Trophoblast cell (in vitro differentiated cells and primary cell): Measurements from ENCODE around the gene ARL14EPL.

ENCODE experiments used
- DNase-seq, 2 donors: peaks; one replicate each; pipeline ENCODE4 v3.0.0-alpha.2; 2016
- H2AFZ ChIP-seq: 2 replicates; pipeline ENCODE4 v1.6.1; 2013; ENCODE audit warnings: low read length, moderate library complexity, mild to moderate bottlenecking; ENCODE audit not compliant: insufficient read depth, poor library complexity
- H2AK5ac ChIP-seq: 2 replicates; pipeline ENCODE4 v1.6.1; 2013; ENCODE audit warnings: mild to moderate bottlenecking, low read length
- H2BK120ac ChIP-seq: 2 replicates; pipeline ENCODE4 v1.6.1; 2013; ENCODE audit warnings: low read length, mild to moderate bottlenecking, moderate library complexity; ENCODE audit not compliant: insufficient read depth, poor library complexity
- H2BK12ac ChIP-seq: 2 replicates; pipeline ENCODE4 v1.6.1; 2013; ENCODE audit warnings: mild to moderate bottlenecking, low read length, moderate library complexity
- H2BK5ac ChIP-seq: 2 replicates; pipeline ENCODE4 v1.6.1; 2013; ENCODE audit warnings: low read length, low read depth, moderate library complexity, mild to moderate bottlenecking; ENCODE audit not compliant: poor library complexity
- H3K14ac ChIP-seq: 2 replicates; pipeline ENCODE4 v1.6.1; 2013; ENCODE audit warnings: mild to moderate bottlenecking, low read length
- H3K18ac ChIP-seq: 2 replicates; pipeline ENCODE4 v1.6.1; 2013; ENCODE audit warnings: mild to moderate bottlenecking, low read length
- H3K23ac ChIP-seq: 2 replicates; pipeline ENCODE4 v1.6.1; 2013; ENCODE audit warnings: low read length
- H3K27ac ChIP-seq: 2 replicates; pipeline ENCODE4 v1.5.1; 2013; ENCODE audit warnings: low read depth, mild to moderate bottlenecking, inconsistent platforms, low read length, moderate library complexity
- H3K27me3 ChIP-seq: 2 replicates; pipeline ENCODE4 v1.6.1; 2013; ENCODE audit warnings: inconsistent platforms, mild to moderate bottlenecking, low read length, moderate library complexity; ENCODE audit not compliant: insufficient read depth
- H3K36me3 ChIP-seq, 2 experiments: 1 replicate in 1 of 2; 2 replicates in 1 of 2; pipeline ENCODE4 v1.6.1; 2013; ENCODE audit warnings: low read length in 2 of 2, mild to moderate bottlenecking in 2 of 2, moderate library complexity in 1 of 2; ENCODE audit not compliant: insufficient read depth in 2 of 2, control insufficient read depth in 1 of 2
- H3K4ac ChIP-seq: 2 replicates; pipeline ENCODE4 v1.6.1; 2013; ENCODE audit warnings: low read depth, mild to moderate bottlenecking, low read length, moderate library complexity
- H3K4me1 ChIP-seq, 2 experiments: 1 replicate in 1 of 2; 2 replicates in 1 of 2; pipeline ENCODE4 v1.6.1; 2013; ENCODE audit warnings: low read length in 2 of 2, mild to moderate bottlenecking in 2 of 2, moderate library complexity in 1 of 2; ENCODE audit not compliant: insufficient read depth in 2 of 2, control insufficient read depth in 1 of 2
- H3K4me2 ChIP-seq: 2 replicates; pipeline ENCODE4 v1.6.1; 2013; ENCODE audit warnings: inconsistent platforms, mild to moderate bottlenecking, low read length, moderate library complexity
- H3K4me3 ChIP-seq: 2 replicates; pipeline ENCODE4 v1.5.1; 2013; ENCODE audit warnings: mild to moderate bottlenecking, low read depth, low read length, inconsistent platforms
- H3K79me1 ChIP-seq: one replicate; pipeline ENCODE4 v1.6.1; 2013; ENCODE audit warnings: low read length
- H3K79me2 ChIP-seq: 2 replicates; pipeline ENCODE4 v1.6.1; 2013; ENCODE audit warnings: low read length, mild to moderate bottlenecking; ENCODE audit not compliant: control insufficient read depth, insufficient read depth, poor library complexity
- H3K9ac ChIP-seq: 2 replicates; pipeline ENCODE4 v1.6.1; 2013; ENCODE audit warnings: mild to moderate bottlenecking, low read length
- H3K9me3 ChIP-seq: 2 replicates; pipeline ENCODE4 v1.6.1; 2013; ENCODE audit warnings: low read depth, mild to moderate bottlenecking, control low read depth, inconsistent platforms, low read length; ENCODE audit not compliant: insufficient read depth
- H4K12ac ChIP-seq: 2 replicates; pipeline ENCODE4 v1.6.1; 2013; ENCODE audit warnings: low read depth, mild to moderate bottlenecking, low read length, moderate library complexity
- H4K8ac ChIP-seq: 2 replicates; pipeline ENCODE4 v1.6.1; 2013; ENCODE audit warnings: low read depth, mild to moderate bottlenecking, low read length, moderate library complexity
- H4K91ac ChIP-seq: one replicate; pipeline ENCODE4 v1.6.1; 2013; ENCODE audit warnings: low read depth, mild to moderate bottlenecking, low read length, moderate library complexity
- WGBS: extraction: QIAGEN DNeasy Blood & Tissue Kit; methylation state at CpG from one replicate; pipeline ENCODE4 v1.1.7; 2013; ENCODE audit warnings: missing lambda C conversion rate; ENCODE audit not compliant: insufficient read length, insufficient coverage; ENCODE audit errors: extremely low coverage; 5-methylcytosine and 5-hydroxymethylcytosine counted together

ARL14EPL gene

DNA sequence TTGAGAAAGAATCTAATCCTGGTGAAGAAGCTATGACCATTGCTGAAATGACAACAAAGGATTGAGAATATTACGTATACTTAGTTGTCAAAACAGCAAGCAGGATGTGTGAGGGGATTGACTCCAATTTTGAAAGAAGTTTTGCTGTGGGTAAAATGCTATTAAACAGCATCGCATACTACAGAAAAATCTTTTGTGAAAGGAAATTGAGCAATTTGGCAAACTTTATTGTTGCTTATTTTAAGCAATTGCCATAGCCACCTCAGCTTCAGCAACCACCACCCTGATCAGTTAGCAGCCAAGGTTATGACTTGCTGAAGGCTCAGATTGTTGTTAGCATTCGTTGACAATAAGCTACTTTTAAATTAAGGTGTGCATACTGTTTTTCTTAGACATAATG, 22.5 kb upstream of the ARL14EPL start:
- DNase-seq: no peak
- no peak overlapping the region for H3K18ac ChIP-seq
- no peak overlapping the region for H4K8ac ChIP-seq
- H3K9ac ChIP-seq: no peak overlapping the region
- no peak overlapping the region for H4K91ac ChIP-seq
- H3K4me3 ChIP-seq: no peak overlapping the region
- H3K4ac ChIP-seq: no peak overlapping the region
- no peaks in the 10 kb centered on the region for H3K4me1 ChIP-seq
- no peaks in the 10 kb centered on the region for H3K36me3 ChIP-seq
- no peak overlapping the region for H2AK5ac ChIP-seq
- no peak overlapping the region for H3K14ac ChIP-seq
- H2BK12ac ChIP-seq: no peak overlapping the region
- H4K12ac ChIP-seq: no peak overlapping the region
- H3K4me2 ChIP-seq: no peak overlapping the region
- no peak overlapping the region for H2AFZ ChIP-seq
- no peaks in the 10 kb centered on the region for H3K79me1 ChIP-seq
- no CpG with 5 or more reads among the region's 3 CpGs for WGBS
- H2BK5ac ChIP-seq: no peak overlapping the region
- no peak overlapping the region for H2BK120ac ChIP-seq
- no peaks in the 10 kb centered on the region for H3K9me3 ChIP-seq
- H3K79me2 ChIP-seq: no peaks in the 10 kb centered on the region
- H3K23ac ChIP-seq: no peak overlapping the region
- no peaks in the 10 kb centered on the region for H3K27me3 ChIP-seq
- no peak overlapping the region for H3K27ac ChIP-seq

- Histone ChIP-seq H3K18ac (no peak overlapping the region), H2AK5ac (no peak overlapping the region), H2BK120ac (no peak overlapping the region), H3K27me3 (no peaks in the 10 kb centered on the region), H4K8ac (no peak overlapping the region), H2BK5ac (no peak overlapping the region), H3K79me1 (no peaks in the 10 kb centered on the region), H2BK12ac (no peak overlapping the region), H2AFZ (no peak overlapping the region), H3K79me2 (no peaks in the 10 kb centered on the region), H3K4me3 (no peak overlapping the region), H3K36me3 (no peaks in the 10 kb centered on the region), H4K12ac (no peak overlapping the region), H3K9me3 (no peaks in the 10 kb centered on the region), H3K9ac (no peak overlapping the region), H3K4me1 (no peaks in the 10 kb centered on the region), H3K14ac (no peak overlapping the region), H3K4me2 (no peak overlapping the region), H3K23ac (no peak overlapping the region), H3K4ac (no peak overlapping the region), H4K91ac (no peak overlapping the region), H3K27ac (no peak overlapping the region)
- DNase-seq: no peak
Observed at GRCh38 chr5:116011046-116011445, 21.2 kb upstream of the ARL14EPL start.

DNA sequence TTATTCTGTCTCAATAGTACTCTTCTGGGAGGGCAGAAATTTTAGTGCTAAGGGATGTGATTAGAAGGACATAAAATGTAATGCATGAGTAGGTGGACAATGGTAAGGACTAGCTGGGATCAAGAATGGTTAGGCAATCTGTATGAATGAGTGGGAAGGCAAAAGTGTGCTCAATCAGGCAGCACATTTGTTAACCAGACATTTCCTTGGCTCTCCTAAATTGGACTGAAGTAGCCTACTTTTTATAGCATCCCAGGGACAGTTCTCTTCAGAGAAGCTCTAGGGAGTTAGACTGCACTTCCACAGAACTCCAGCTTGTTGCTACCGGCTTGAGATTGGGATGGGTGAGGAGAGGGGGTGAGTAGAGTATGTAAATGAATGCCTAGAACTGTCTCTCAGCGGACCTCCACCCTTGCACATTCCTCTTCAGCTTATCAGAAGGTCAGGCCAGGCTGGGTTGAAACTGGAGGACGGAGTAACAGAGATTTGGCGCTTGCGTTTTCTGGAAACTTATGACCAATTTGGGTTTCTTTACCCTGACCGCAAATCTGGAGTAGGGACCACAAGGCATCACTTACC, 19.0 kb upstream of the ARL14EPL start:
- Histone ChIP-seq H3K4me1 (no peaks in the 10 kb centered on the region), H3K14ac (no peak overlapping the region), H3K79me2 (no peaks in the 10 kb centered on the region), H3K9me3 (no peaks in the 10 kb centered on the region), H3K23ac (no peak overlapping the region), H3K18ac (no peak overlapping the region), H3K4me3 (no peak overlapping the region), H2AFZ (no peak overlapping the region), H2BK12ac (no peak overlapping the region), H3K27me3 (no peaks in the 10 kb centered on the region), H4K91ac (no peak overlapping the region), H3K79me1 (no peaks in the 10 kb centered on the region), H2BK5ac (no peak overlapping the region), H2AK5ac (no peak overlapping the region), H3K9ac (no peak overlapping the region), H3K4ac (no peak overlapping the region), H4K8ac (no peak overlapping the region), H3K4me2 (no peak overlapping the region), H3K27ac (no peak overlapping the region), H2BK120ac (no peak overlapping the region), H4K12ac (no peak overlapping the region), H3K36me3 (no peaks in the 10 kb centered on the region)
- DNase-seq: no peak
- WGBS: no CpG with 5 or more reads among the region's 6 CpGs

DNA sequence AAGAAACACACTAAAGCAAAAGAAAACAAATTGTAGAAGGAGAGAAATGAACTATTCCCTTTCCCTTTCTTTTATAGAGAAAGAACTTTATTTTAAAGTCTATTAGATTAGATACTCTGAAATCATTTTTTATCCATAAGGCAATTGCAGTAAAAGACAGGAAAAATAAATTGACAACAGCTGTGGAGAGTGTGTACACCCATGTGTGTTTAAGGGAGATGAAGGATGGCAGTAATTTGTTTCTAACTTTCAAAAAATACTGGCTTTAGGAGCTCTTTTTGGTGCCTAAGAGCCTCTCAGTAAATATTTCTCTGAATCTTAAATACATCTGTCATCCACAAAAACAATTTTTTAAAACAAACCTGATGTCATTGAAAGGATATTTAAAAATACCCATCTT, 18.3 kb upstream of the ARL14EPL start:
- Histone ChIP-seq H4K8ac (no peak overlapping the region), H4K12ac (no peak overlapping the region), H3K23ac (no peak overlapping the region), H3K36me3 (no peaks in the 10 kb centered on the region), H3K4me3 (no peak overlapping the region), H2BK12ac (no peak overlapping the region), H2BK120ac (no peak overlapping the region), H3K9me3 (no peaks in the 10 kb centered on the region), H3K27ac (no peak overlapping the region), H3K14ac (no peak overlapping the region), H3K27me3 (no peaks in the 10 kb centered on the region), H3K79me1 (no peaks in the 10 kb centered on the region), H3K4me2 (no peak overlapping the region), H3K4me1 (no peaks in the 10 kb centered on the region), H2AK5ac (no peak overlapping the region), H4K91ac (no peak overlapping the region), H3K4ac (no peak overlapping the region), H2BK5ac (no peak overlapping the region), H2AFZ (no peak overlapping the region), H3K79me2 (no peaks in the 10 kb centered on the region), H3K18ac (no peak overlapping the region), H3K9ac (no peak overlapping the region)
- DNase-seq: no peak
